AG08396 (cell line): ENCODE data around the gene PLA2G12B.
"Not testable (repeated sequence)": the region's sequence is repeated elsewhere in the genome, so short reads cannot be mapped to it uniquely, and the experiment has no call there.

Experiments
- DNase-seq: peaks from one replicate; pipeline ENCODE4 v3.0.0; 2012; ENCODE audit warnings: low spot score, mixed read lengths

PLA2G12B gene

DNA sequence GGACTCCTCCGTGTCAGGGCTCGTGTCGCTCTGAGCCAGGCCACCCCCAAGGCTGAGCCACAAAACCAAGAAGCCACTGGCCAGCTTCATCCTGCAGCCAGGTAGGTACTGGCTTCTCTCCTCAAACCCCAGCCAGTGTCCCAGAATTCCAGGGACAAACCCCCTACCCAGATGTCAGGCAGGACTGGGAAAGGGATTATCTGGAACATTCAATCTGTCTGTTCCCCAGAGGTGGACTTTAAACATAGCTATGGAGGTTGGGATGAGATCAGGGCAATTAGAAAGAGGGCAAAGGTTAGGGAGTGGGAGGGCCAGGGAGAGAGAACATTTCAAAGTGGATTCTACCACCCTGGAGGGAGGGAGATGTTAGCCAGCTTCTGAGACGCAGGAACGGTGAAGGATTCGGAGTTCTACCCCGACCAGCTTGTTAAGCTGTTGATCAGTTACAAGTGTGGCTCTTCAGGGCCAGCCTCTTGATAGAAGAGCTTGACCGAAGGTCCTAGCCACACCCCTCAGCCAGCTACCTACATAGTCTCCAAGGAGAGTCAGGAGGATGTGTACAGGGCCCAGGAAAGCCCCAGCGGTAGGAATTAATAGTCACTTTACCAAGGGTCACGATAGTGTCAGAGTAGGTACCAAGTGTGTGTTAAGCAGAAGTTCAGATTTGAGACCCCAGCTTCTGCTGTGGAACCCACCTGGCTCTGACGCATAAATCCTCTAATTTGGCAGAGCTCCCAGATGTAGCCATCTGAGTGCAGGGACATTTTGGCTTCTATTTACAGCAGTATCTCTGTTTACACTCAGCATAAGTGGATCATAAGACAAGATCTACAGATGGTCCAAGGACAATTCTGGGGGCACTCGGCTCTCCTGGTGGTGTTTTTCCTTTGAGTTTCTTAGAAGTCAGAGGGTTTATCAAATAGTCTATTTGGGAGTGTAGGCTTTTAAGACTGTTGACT lies at the start of gene PLA2G12B:
Gene PLA2G12B (minus strand): TSS at position 211 of the 959 bp plus-strand sequence. CDS start 121 bp downstream, at position 90.
- no peak for DNase-seq

GRCh38 chr10:73003822-73004221 lies 49.2 kb upstream of the PLA2G12B start:
- DNase-seq = no peak

GRCh38 chr10:73000973-73001372 lies 46.4 kb upstream of the PLA2G12B start:
- no peak for DNase-seq

- no peak for DNase-seq
Measured at GRCh38 chr10:72997099-72997498, 42.5 kb upstream of the PLA2G12B start.

DNA sequence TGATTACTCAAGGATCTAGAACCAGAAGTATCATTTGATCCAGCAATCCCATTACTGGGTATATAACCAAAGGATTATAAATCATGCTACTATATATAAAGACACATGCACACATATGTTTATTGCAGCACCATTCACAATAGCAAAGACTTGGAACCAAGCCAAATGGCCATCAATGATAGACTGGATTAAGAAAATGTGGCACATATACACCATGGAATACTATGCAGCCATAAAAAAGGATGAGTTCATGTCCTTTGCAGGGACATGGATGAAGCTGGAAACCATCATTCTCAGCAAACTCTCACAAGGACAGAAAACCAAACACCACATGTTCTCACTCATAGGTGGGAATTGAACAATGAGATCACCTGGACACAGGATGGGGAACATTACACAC lies 40.9 kb upstream of the PLA2G12B start:
- DNase-seq = not testable (repeated sequence)

DNA sequence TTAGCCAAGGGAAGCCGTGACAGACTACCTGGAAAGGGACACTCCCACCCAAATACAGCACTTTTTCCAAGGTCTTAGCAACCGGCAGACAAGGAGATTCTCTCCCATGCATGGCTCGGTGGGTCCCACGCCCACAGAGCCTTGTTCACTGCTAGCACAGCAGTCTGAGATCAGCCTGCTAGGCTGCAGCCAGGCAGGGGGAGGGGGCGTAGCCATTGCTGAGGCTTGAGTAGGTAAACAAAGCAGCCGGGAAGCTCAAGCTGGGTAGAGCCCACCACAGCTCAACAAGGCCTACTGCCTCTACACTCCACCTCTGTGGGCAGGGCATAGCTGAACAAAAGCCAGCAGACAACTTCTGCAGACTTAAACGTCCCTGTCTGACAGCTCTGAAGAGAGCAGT lies 35.2 kb upstream of the PLA2G12B start:
- not testable (repeated sequence) for DNase-seq

GRCh38 chr10:72984618-72985017 lies 30.0 kb upstream of the PLA2G12B start:
- DNase-seq = not testable (repeated sequence)

- no peak for DNase-seq
Measured at GRCh38 chr10:72981882-72982529, 27.4 kb upstream of the PLA2G12B start.

DNA sequence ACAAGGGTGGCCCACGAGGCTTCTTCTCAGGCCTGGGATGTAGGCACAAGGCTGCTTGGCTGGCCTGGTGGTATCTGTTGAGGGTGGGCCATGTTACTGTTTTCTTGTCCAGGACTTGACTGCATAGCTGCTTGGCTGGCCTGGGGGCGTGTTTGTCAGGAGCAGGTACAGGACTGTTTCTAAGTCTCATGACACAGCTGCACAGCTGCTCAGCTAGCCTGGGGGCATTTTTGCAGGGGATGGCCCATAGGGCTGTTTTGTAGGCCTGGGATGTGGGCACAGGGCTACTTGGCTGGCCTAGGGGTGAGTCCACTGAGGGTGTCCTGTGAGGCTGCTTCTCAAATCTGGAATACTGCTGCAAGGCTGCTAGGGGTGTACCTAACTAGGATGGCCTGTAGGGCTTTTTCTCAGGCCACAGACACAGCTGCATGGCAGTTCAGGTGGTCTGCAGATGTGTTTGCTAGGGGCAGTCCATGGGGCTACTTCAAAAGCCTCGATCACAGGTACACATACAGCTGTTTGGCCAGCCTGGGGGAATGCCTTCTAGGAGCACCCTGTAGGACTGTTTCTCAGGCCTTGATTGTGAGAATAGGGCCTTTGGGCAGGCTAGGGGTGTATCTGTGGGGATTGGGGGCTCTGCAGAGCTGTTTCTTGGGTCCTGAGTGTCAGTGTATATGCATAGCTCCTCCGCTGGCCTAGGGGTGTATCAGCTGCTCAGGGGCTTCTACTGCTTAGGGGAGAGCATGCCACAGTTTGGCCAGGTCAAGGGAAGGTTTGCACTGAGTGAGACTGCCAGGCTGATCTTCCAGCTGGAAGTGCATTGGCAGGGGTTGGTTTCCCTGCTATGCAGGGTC lies 26.6 kb upstream of the PLA2G12B start:
- DNase-seq = no peak

- no peak for DNase-seq
Measured at GRCh38 chr10:72980348-72980747, 25.7 kb upstream of the PLA2G12B start.

GRCh38 chr10:72979709-72980108 lies 25.1 kb upstream of the PLA2G12B start:
- no peak for DNase-seq

- DNase-seq = no peak
Measured at GRCh38 chr10:72976886-72977285, 22.3 kb upstream of the PLA2G12B start.

- no peak for DNase-seq
Measured at GRCh38 chr10:72956001-72956400, 1.4 kb upstream of the PLA2G12B start.

GRCh38 chr10:72954230-72954595 lies 393 bp downstream of the PLA2G12B start:
- DNase-seq = no peak

DNA sequence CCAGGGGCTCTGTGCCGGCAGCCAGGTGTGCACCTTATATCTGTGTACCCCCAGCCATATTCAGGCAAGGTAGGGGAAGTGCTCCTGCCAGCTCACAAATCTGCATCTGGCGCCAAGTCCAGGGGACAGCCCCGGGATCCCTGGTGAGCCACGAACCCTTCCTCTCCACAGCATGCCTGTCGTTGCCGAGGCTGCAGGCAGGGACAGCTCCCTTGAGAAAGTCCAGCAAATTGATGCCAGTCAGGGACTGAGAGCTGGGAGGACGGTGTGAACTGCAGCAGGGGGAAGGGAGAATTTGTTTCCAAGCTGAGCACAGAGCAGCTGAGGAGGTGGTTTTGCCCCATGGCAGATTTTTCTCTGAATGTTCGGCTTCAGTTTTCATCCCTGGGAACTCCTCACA lies 919 bp downstream of the PLA2G12B start:
- no peak for DNase-seq

GRCh38 chr10:72952642-72953158 lies 1.9 kb downstream of the PLA2G12B start:
- DNase-seq = no peak

DNA sequence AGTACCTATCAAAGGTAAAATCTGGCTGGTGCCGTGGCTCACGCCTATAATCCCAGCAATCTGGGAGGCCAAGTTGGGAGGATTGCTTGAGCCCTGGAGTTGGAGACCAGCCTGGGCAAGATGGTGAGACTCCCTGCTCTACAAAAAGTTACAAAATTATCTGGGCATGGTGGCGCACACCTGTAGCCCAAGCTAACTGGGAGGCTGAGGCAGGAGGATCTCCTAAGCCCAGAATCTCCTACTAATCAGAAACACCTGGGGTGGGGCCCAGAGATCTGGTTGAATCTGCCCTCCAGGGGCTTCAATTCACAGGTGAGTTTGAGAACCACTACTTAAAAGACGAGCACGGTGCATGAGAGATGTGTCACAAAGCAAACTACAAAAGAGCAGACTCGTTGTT lies 2.4 kb downstream of the PLA2G12B start:
- no peak for DNase-seq

DNA sequence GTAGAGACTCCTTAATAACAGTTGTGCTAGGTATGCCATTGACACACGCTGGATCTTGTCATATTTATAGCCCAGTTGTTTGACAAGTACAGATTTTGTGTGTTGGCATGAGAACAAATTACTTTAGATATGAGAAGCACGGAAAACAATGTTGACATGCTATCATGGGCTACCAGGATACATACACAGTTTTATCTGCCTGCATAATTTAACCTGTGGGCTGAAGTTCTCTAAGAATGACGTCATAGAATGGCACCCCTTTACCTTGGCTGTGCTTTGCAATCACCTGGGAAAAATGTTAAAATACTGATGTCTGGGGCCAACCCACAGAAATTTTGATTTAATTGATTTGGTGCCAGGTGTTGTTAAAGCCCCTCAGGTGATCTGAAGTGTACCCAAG lies 2.8 kb downstream of the PLA2G12B start:
- no peak for DNase-seq

DNA sequence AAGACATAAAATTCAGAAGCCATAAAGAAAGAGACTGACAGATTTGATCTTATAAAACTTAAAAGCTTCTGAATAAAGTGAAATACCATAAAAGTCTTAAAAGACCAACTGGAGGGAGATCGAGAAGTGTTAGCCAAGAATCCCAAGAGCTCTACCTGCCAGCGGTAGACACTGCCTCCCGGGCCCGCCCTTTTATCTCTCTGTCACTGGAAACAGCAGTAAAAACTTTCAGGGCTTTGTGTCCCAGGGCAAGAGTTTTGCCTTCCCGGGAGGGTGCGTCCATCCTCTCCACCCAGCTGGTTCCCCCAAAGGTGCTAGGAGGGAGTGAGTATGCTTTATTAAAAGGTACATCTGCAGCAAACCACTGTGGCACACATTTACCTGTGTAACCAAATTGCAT lies 5.8 kb downstream of the PLA2G12B start:
- DNase-seq = no peak

GRCh38 chr10:72946963-72947362 lies 7.6 kb downstream of the PLA2G12B start:
- no peak for DNase-seq

DNA sequence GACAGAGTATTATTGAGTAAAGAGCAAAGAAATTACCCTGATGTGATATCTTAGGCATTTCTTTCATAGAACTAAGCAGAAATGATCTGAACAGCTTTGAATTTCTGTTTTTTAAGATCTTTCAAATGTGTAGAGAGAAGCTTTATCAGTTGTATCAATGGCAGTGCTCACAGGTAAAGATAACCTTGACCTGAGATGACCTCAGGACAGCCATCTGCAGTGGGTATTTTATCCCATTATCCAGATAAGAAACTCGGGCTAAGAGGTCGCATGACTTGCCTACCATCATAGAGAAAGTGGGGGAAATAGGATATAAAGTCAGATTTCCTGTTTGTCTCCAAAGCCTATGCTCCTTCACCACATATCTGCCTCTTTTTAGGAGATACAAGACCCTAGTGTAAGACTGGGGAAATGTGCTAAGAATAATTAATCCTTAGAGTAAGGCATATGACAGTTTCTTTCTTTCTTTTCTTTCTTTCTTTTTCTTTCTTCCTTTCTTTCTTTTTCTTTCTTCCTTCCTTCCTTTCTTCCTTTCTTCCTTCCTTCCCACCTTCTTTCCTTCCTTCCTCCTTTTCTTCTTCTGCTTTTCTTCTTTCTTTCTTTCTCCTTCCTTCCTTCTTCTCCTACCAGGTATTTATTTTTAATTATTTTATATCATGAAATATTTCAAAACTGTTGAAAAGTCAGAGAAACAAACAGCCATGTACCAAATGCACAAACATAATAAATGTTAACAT lies 10.9 kb downstream of the PLA2G12B start:
- DNase-seq = no peak
